ENCODE results near the gene ECHDC3.
"Not testable (repeated sequence)": the region's sequence is repeated elsewhere in the genome, so short reads cannot be mapped to it uniquely, and the experiment has no call there.

ECHDC3 gene

GRCh38 chr10:11706895-11707567 is 35.2 kb upstream of the ECHDC3 start:
- ChIA-PET POLR2A (no interaction called here), CTCF (interaction anchor here (0.6 to 1.0 kb wide), 4 partner anchors 9 to 251 kb away, joined by 3 to 7 read pairs (median 4); no protein-coding TSS in a partner anchor)
- Histone ChIP-seq H3K4me1 (ENCODE audit: control insufficient read depth, insufficient read depth, low read length) (no peaks in the 10 kb centered on the region), H3K4me3 (ENCODE audit: low read depth, low read length) (no peak overlapping the region), H3K9me3 (ENCODE audit: control insufficient read depth, insufficient read depth, low read depth, low read length) (no peaks in the 10 kb centered on the region), H3K36me3 (ENCODE audit: control insufficient read depth in 2 of 2, insufficient read depth in 1 of 2, low read length in 2 of 2) (no peaks in the 10 kb centered on the region), H3K27ac (ENCODE audit: extremely low read depth, low read depth, low read length) (no peak overlapping the region)
- TF ChIP-seq ZNF791 (tag by site-specific recombination; IDR thresholded peaks at IDR 0.05) (no peak), FEZF1 (tag by site-specific recombination; IDR thresholded peaks at IDR 0.05) (no peak), ZNF776 (tag by site-specific recombination; IDR thresholded peaks at IDR 0.05; ENCODE audit: borderline replicate concordance) (no peak), ZNF398 (tag by site-specific recombination; IDR thresholded peaks at IDR 0.05) (no peak), ZNF623 (tag by site-specific recombination; IDR thresholded peaks at IDR 0.05) (no peak), ZNF26 (tag by site-specific recombination; IDR thresholded peaks at IDR 0.05) (no peak), ZNF16 (tag by site-specific recombination; IDR thresholded peaks at IDR 0.05; ENCODE audit: low read depth) (no peak), SP2 (tag by site-specific recombination; IDR thresholded peaks at IDR 0.05) (no peak), ZNF843 (tag by site-specific recombination; IDR thresholded peaks at IDR 0.05) (no peak)

- Histone ChIP-seq H3K4me1 (ENCODE audit: control insufficient read depth, insufficient read depth, low read length) (no peaks in the 10 kb centered on the region), H3K27ac (ENCODE audit: extremely low read depth, low read depth, low read length) (no peak overlapping the region), H3K9me3 (ENCODE audit: control insufficient read depth, insufficient read depth, low read depth, low read length) (no peaks in the 10 kb centered on the region), H3K4me3 (ENCODE audit: low read depth, low read length) (no peak overlapping the region), H3K36me3 (ENCODE audit: control insufficient read depth in 2 of 2, insufficient read depth in 1 of 2, low read length in 2 of 2) (no peaks in the 10 kb centered on the region)
- POLR2A ChIA-PET: no interaction called here
- CTCF ChIA-PET: interaction anchor here (0.6 kb wide), 2 partner anchors 12 to 63 kb away, joined by 3 to 4 read pairs; no protein-coding TSS in a partner anchor
- TF ChIP-seq ZNF341 (tag by site-specific recombination; IDR thresholded peaks at IDR 0.05; ENCODE audit: low read depth) (peak; percentile 45), EGR2 (tag by site-specific recombination; IDR thresholded peaks at IDR 0.05; ENCODE audit: low read depth) (no peak)
Observed at GRCh38 chr10:11707624-11708350, 34.4 kb upstream of the ECHDC3 start.

GRCh38 chr10:11708801-11709200 is 33.4 kb upstream of the ECHDC3 start:
- H3K4me1 ChIP-seq (ENCODE audit: control insufficient read depth, insufficient read depth, low read length); H3K9me3 ChIP-seq (ENCODE audit: control insufficient read depth, insufficient read depth, low read depth, low read length); H3K36me3 ChIP-seq (ENCODE audit: control insufficient read depth in 2 of 2, insufficient read depth in 1 of 2, low read length in 2 of 2); H3K27ac ChIP-seq (ENCODE audit: extremely low read depth, low read depth, low read length); H3K4me3 ChIP-seq (ENCODE audit: low read depth, low read length): not testable (repeated sequence)
- POLR2A ChIA-PET: interaction anchor here (0.6 kb wide), 1 partner anchor 9 kb away, joined by 3 read pairs; no protein-coding TSS in a partner anchor
- CTCF ChIA-PET: interaction anchor here (0.6 to 1.0 kb wide), 2 partner anchors 10 to 97 kb away, joined by 3 read pairs; no protein-coding TSS in a partner anchor

- Histone ChIP-seq H3K4me1 (ENCODE audit: control insufficient read depth, insufficient read depth, low read length) (no peaks in the 10 kb centered on the region), H3K9me3 (ENCODE audit: control insufficient read depth, insufficient read depth, low read depth, low read length) (no peaks in the 10 kb centered on the region), H3K36me3 (ENCODE audit: control insufficient read depth in 2 of 2, insufficient read depth in 1 of 2, low read length in 2 of 2) (no peaks in the 10 kb centered on the region), H3K4me3 (ENCODE audit: low read depth, low read length) (no peak overlapping the region), H3K27ac (ENCODE audit: extremely low read depth, low read depth, low read length) (no peak overlapping the region)
- ChIA-PET CTCF (interaction anchor here (0.7 kb wide), 1 partner anchor 274 kb away, joined by 3 read pairs; no protein-coding TSS in a partner anchor), POLR2A (no interaction called here)
- TF ChIP-seq ZNF18 (tag by site-specific recombination; IDR thresholded peaks at IDR 0.05): no peak
- TF ChIP-seq ZNF596 (tag by site-specific recombination; IDR thresholded peaks at IDR 0.05): no peak
- no peak for TF ChIP-seq ZSCAN5A (tag by site-specific recombination; IDR thresholded peaks at IDR 0.05)
- no peak for TF ChIP-seq ZNF184 (tag by site-specific recombination; IDR thresholded peaks at IDR 0.05)
- TF ChIP-seq ZNF473 (tag by site-specific recombination; IDR thresholded peaks at IDR 0.05): no peak
- TF ChIP-seq PATZ1 (tag by site-specific recombination; IDR thresholded peaks at IDR 0.05): no peak
- TF ChIP-seq ZNF341 (tag by site-specific recombination; IDR thresholded peaks at IDR 0.05; ENCODE audit: low read depth): no peak
- TF ChIP-seq OVOL3 (tag by site-specific recombination; IDR thresholded peaks at IDR 0.05): no peak
Observed at GRCh38 chr10:11712744-11713143, 29.4 kb upstream of the ECHDC3 start.

Measured in HEK293 (cell line).